ENCODE measurements around the gene CORO1C. TPM values are rescaled to one million over a fixed set of nuclear protein-coding genes. Genes with fewer than 3 reads are reported as not detected.

The CORO1C gene
- total RNA-seq, 1 donor from 2014 or later = 81.5 TPM

GRCh38 chr12:108610856-108611605 is 120.3 kb downstream of the CORO1C start:
- peaks cover 10% of the 10 kb centered on the region for H3K27me3 Mint-ChIP-seq (ENCODE audit: low read depth)

GRCh38 chr12:108610336-108610815 is 120.9 kb downstream of the CORO1C start:
- no peak overlapping the region for H3K4me3 Mint-ChIP-seq (ENCODE audit: low read depth)

More at GRCh38 chr12:108610856-108611605, 120.3 kb downstream of the CORO1C start:
- peaks cover 10% of the 10 kb centered on the region for H3K4me1 Mint-ChIP-seq (ENCODE audit: low read depth)
- H3K27ac Mint-ChIP-seq = no peak overlapping the region
- no peak for DNase-seq (ENCODE audit: low spot score)
- H3K36me3 Mint-ChIP-seq (ENCODE audit: low read depth) = peaks cover 11% of the 10 kb centered on the region
- intact Hi-C loops (cut with micrococcal nuclease) = no loop called here
- H3K9me3 Mint-ChIP-seq = peaks cover 4% of the 10 kb centered on the region
- no peak overlapping the region for H3K4me3 Mint-ChIP-seq (ENCODE audit: low read depth)

GRCh38 chr12:108609537-108610335 is 121.6 kb downstream of the CORO1C start:
- Mint-ChIP-seq H3K27me3 (ENCODE audit: low read depth) (peaks cover 14% of the 10 kb centered on the region), H3K27ac (no peak overlapping the region), H3K36me3 (ENCODE audit: low read depth) (no peaks in the 10 kb centered on the region), H3K4me3 (ENCODE audit: low read depth) (no peak overlapping the region), H3K9me3 (peaks cover 8% of the 10 kb centered on the region), H3K4me1 (ENCODE audit: low read depth) (peaks cover 10% of the 10 kb centered on the region)
- intact Hi-C loops (cut with micrococcal nuclease) = no loop called here
- no peak for DNase-seq (ENCODE audit: low spot score)

More at GRCh38 chr12:108610336-108610815, 120.9 kb downstream of the CORO1C start:
- Mint-ChIP-seq H3K9me3 (peaks cover 7% of the 10 kb centered on the region), H3K4me1 (ENCODE audit: low read depth) (peaks cover 10% of the 10 kb centered on the region), H3K27ac (no peak overlapping the region), H3K27me3 (ENCODE audit: low read depth) (peaks cover 10% of the 10 kb centered on the region), H3K36me3 (ENCODE audit: low read depth) (peaks cover 4% of the 10 kb centered on the region)
- no peak for DNase-seq (ENCODE audit: low spot score)
- intact Hi-C loops (cut with micrococcal nuclease) = no loop called here

GRCh38 chr12:108608616-108609015 is 122.7 kb downstream of the CORO1C start:
- intact Hi-C loops (cut with micrococcal nuclease) = no loop called here

GRCh38 chr12:108607981-108608600 is 123.2 kb downstream of the CORO1C start:
- peaks cover 9% of the 10 kb centered on the region for H3K4me1 Mint-ChIP-seq (ENCODE audit: low read depth)

More at GRCh38 chr12:108608616-108609015, 122.7 kb downstream of the CORO1C start:
- DNase-seq (ENCODE audit: low spot score) = no peak
- Mint-ChIP-seq H3K4me1 (ENCODE audit: low read depth) (peaks cover 9% of the 10 kb centered on the region), H3K36me3 (ENCODE audit: low read depth) (no peaks in the 10 kb centered on the region), H3K27ac (no peak overlapping the region), H3K27me3 (ENCODE audit: low read depth) (peaks cover 14% of the 10 kb centered on the region), H3K9me3 (peaks cover 8% of the 10 kb centered on the region), H3K4me3 (ENCODE audit: low read depth) (no peak overlapping the region)

GRCh38 chr12:108606492-108606891 is 124.8 kb downstream of the CORO1C start:
- peaks cover 8% of the 10 kb centered on the region for H3K9me3 Mint-ChIP-seq
- DNase-seq (ENCODE audit: low spot score) = no peak
- no peak overlapping the region for H3K4me3 Mint-ChIP-seq (ENCODE audit: low read depth)
- H3K27ac Mint-ChIP-seq = no peak overlapping the region
- intact Hi-C loops (cut with micrococcal nuclease) = no loop called here
- H3K27me3 Mint-ChIP-seq (ENCODE audit: low read depth) = peaks cover 11% of the 10 kb centered on the region
- H3K4me1 Mint-ChIP-seq (ENCODE audit: low read depth) = peaks cover under 1% of the 10 kb centered on the region
- no peaks in the 10 kb centered on the region for H3K36me3 Mint-ChIP-seq (ENCODE audit: low read depth)

More at GRCh38 chr12:108607981-108608600, 123.2 kb downstream of the CORO1C start:
- peaks cover 8% of the 10 kb centered on the region for H3K9me3 Mint-ChIP-seq
- intact Hi-C loops (cut with micrococcal nuclease) = no loop called here
- DNase-seq (ENCODE audit: low spot score) = no peak
- no peaks in the 10 kb centered on the region for H3K36me3 Mint-ChIP-seq (ENCODE audit: low read depth)
- H3K27ac Mint-ChIP-seq = no peak overlapping the region
- H3K27me3 Mint-ChIP-seq (ENCODE audit: low read depth) = peaks cover 14% of the 10 kb centered on the region
- H3K4me3 Mint-ChIP-seq (ENCODE audit: low read depth) = no peak overlapping the region

- no peak for DNase-seq (ENCODE audit: low spot score)
- Mint-ChIP-seq H3K4me1 (ENCODE audit: low read depth) (no peaks in the 10 kb centered on the region), H3K27ac (peak overlapping the region; percentile 66), H3K4me3 (ENCODE audit: low read depth) (no peak overlapping the region), H3K9me3 (peaks cover 8% of the 10 kb centered on the region), H3K36me3 (ENCODE audit: low read depth) (no peaks in the 10 kb centered on the region), H3K27me3 (ENCODE audit: low read depth) (peaks cover 11% of the 10 kb centered on the region)
- intact Hi-C loops (cut with micrococcal nuclease) = no loop called here
Observed at GRCh38 chr12:108605690-108606406, 125.5 kb downstream of the CORO1C start.

DNA sequence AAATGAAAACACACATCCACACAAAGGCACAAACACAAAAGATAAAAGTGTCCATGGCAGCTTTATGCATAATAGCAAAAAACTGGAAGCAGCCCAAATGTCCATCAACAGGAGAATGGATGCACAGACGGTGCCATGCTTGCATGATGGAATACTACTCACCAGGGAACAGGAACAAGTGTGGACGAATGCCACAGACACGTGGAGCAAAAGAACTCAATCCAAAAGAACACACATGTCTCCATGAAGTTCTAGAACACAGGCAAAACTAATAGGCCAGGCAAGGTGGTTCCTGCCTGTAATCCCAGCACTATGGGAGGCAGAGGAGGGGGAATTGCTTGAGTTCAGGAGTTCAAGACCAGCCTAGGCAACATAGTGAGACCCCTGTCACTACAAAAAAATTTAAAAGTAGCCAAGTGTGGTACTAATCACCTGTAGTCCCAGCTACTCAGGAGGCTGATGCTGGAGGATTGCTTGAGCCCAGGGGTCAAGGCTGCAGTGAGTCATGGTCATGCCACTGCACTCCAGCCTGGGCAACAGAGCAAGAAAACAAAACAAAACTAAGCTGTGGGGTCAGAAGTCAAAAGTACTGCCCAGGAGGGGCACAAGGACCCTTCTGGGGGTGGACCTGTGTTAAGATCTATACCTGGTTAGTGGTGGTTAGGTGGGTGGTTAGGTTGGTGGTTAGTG is 126.2 kb downstream of the CORO1C start:
- Mint-ChIP-seq H3K36me3 (ENCODE audit: low read depth) (no peaks in the 10 kb centered on the region), H3K27me3 (ENCODE audit: low read depth) (peaks cover 8% of the 10 kb centered on the region), H3K4me3 (ENCODE audit: low read depth) (no peak overlapping the region), H3K4me1 (ENCODE audit: low read depth) (no peaks in the 10 kb centered on the region), H3K9me3 (peaks cover 8% of the 10 kb centered on the region), H3K27ac (peak overlapping the region; percentile 44)
- no peak for DNase-seq (ENCODE audit: low spot score)
- intact Hi-C loops (cut with micrococcal nuclease) = no loop called here

DNA sequence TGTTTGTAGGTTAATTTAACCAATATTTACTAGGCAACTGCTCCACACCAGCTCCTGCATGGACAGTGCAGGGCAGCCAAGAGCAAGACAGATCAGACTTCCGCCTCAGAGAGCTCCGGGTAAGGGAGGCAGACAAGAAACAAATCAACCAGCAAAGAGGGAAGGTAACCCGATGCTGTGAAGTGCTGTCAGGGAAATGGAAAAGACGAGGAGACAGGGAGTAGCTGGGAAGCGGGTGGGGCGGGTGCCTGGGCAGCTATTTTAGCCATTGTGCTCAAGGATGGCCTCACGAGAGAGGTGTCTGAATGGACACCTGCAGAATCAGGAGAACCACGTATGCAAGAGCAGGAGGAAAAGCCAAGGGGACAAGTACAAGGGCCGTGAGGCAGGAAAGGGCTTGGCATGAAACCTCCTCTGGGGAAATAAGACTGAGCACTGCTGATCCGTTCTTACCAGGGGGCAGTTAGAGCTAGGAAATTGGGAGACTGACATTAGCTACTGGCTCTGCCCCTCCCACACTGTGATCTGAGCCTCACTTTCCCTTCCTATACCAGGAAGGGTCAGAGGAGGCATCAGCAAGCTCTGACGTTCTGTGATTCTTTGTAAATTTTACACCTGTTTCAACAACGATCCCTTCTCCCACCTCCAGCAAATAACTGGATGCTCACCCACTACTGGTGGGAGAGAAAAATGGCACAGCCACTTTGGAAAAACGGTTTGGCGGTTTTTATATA is 126.9 kb downstream of the CORO1C start:
- peaks cover 8% of the 10 kb centered on the region for H3K9me3 Mint-ChIP-seq
- H3K4me1 Mint-ChIP-seq (ENCODE audit: low read depth) = no peaks in the 10 kb centered on the region
- no peak overlapping the region for H3K27ac Mint-ChIP-seq
- H3K36me3 Mint-ChIP-seq (ENCODE audit: low read depth) = no peaks in the 10 kb centered on the region
- intact Hi-C loops (cut with micrococcal nuclease) = no loop called here
- no peak for DNase-seq (ENCODE audit: low spot score)
- H3K4me3 Mint-ChIP-seq (ENCODE audit: low read depth) = no peak overlapping the region
- H3K27me3 Mint-ChIP-seq (ENCODE audit: low read depth) = peaks cover 7% of the 10 kb centered on the region

DNA sequence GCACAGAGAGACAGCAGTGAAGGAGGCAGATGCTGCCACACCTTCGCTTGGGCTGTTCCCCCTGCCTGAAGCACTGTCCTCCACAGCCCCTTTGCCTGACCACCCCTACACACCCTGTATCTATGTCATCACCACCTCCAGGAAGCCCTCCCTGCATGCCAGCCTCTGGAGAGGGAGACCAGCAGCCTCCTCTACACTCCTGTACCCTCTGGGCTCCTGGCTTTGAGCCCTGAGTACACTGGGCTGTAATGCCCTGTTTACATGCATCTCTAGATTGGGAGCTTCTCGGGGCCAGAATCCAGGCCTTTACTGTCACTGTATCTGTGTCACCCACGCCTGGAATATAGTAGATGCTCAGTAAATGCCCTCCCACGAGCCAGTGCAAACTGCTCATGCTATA is 127.6 kb downstream of the CORO1C start:
- H3K4me3 Mint-ChIP-seq (ENCODE audit: low read depth) = no peak overlapping the region
- H3K36me3 Mint-ChIP-seq (ENCODE audit: low read depth) = no peaks in the 10 kb centered on the region
- DNase-seq (ENCODE audit: low spot score) = no peak
- H3K27ac Mint-ChIP-seq = no peak overlapping the region
- peaks cover 7% of the 10 kb centered on the region for H3K27me3 Mint-ChIP-seq (ENCODE audit: low read depth)
- intact Hi-C loops (cut with micrococcal nuclease) = no loop called here
- no peaks in the 10 kb centered on the region for H3K4me1 Mint-ChIP-seq (ENCODE audit: low read depth)
- peaks cover 8% of the 10 kb centered on the region for H3K9me3 Mint-ChIP-seq

GRCh38 chr12:108602976-108603704 is 128.2 kb downstream of the CORO1C start:
- H3K4me1 Mint-ChIP-seq (ENCODE audit: low read depth) = no peaks in the 10 kb centered on the region
- H3K27ac Mint-ChIP-seq = no peak overlapping the region
- H3K4me3 Mint-ChIP-seq (ENCODE audit: low read depth) = no peak overlapping the region
- H3K27me3 Mint-ChIP-seq (ENCODE audit: low read depth) = peaks cover 7% of the 10 kb centered on the region
- DNase-seq (ENCODE audit: low spot score) = no peak
- peaks cover 8% of the 10 kb centered on the region for H3K9me3 Mint-ChIP-seq
- intact Hi-C loops (cut with micrococcal nuclease) = no loop called here
- no peaks in the 10 kb centered on the region for H3K36me3 Mint-ChIP-seq (ENCODE audit: low read depth)
